Gastroesophageal sphincter (tissue), 4 donors: ENCODE results near the gene CNNM4. TPM values are rescaled to one million over a fixed set of nuclear protein-coding genes. Genes with fewer than 3 reads are reported as not detected.
A peak's percentile ranks its signal among the peaks of the same experiment; 100 is the strongest.
"Not testable (repeated sequence)": the region's sequence is repeated elsewhere in the genome, so short reads cannot be mapped to it uniquely, and the experiment has no call there.

Source experiments
- ATAC-seq: fragments of 150-250 bp; one replicate; pipeline ENCODE4 v1.9.1; 2016; ENCODE audit warnings: mild to moderate bottlenecking, moderate library complexity
- H3K27ac ChIP-seq, 4 donors: fragments of 200-600 bp; sonication (generic) in 3 of 4; 1 replicate in 3 of 4; 2 replicates in 1 of 4; pipeline ENCODE4 v1.5.1; 2016 to 2019
- H3K27me3 ChIP-seq: fragments of 200-600 bp; sonication (generic); one replicate; pipeline ENCODE4 v1.5.1; 2019
- H3K36me3 ChIP-seq, 2 donors: fragments of 200-600 bp; sonication (generic); one replicate each; pipeline ENCODE4 v1.5.1; 2019; ENCODE audit warnings: control low read depth in 1 of 2
- H3K4me1 ChIP-seq, 3 donors: fragments of 200-600 bp; sonication (generic); 1 replicate in 2 of 3; 2 replicates in 1 of 3; pipeline ENCODE4 v1.5.1; 2016 to 2019; ENCODE audit warnings: control low read depth in 2 of 3
- H3K4me3 ChIP-seq, 2 donors: fragments of 200-600 bp; sonication (generic); one replicate each; pipeline ENCODE4 v1.5.1; 2019; ENCODE audit warnings: mild to moderate bottlenecking in 1 of 2, moderate library complexity in 1 of 2
- H3K9me3 ChIP-seq, 3 donors: fragments of 200-600 bp; sonication (generic); one replicate each; pipeline ENCODE4 v1.5.1; 2017 to 2019; ENCODE audit warnings: control low read depth in 2 of 3
- EP300 ChIP-seq: sonication (generic); formaldehyde crosslinking; IDR thresholded peaks from one replicate; pipeline ENCODE4 v1.6.1; 2017; ENCODE audit warnings: antibody characterized with exemption, mild to moderate bottlenecking
- POLR2A ChIP-seq, 2 donors: fragments of 450-650 bp; IDR thresholded peaks; one replicate each; pipeline ENCODE4 v1.6.1; 2017; ENCODE audit warnings: antibody characterized with exemption in 2 of 2, mild to moderate bottlenecking in 2 of 2, moderate library complexity in 1 of 2
- POLR2AphosphoS5 ChIP-seq: sonication (generic); formaldehyde crosslinking; IDR thresholded peaks from one replicate; pipeline ENCODE4 v1.6.1; 2017; ENCODE audit warnings: antibody characterized with exemption
- WGBS, 2 donors: methylation state at CpG; one replicate each; pipeline ENCODE4 v1.1.5; 2018; ENCODE audit warnings: low coverage in 1 of 2; 5-methylcytosine and 5-hydroxymethylcytosine counted together
- total RNA-seq, 4 donors: library from RNA; depleted of rRNA; stranded (reverse); fragments of >200 nt; gene quantifications; one replicate each; pipeline ENCODE4 v1.1.0, GENCODE V29; 2016
- TF ChIP-seq, protein P1 (sequence below), 4 experiments: fragments of 200-600 bp in 2 of 4; fragments of 450-650 bp in 2 of 4; sonication (generic) in 1 of 4; IDR thresholded peaks; one replicate each; pipeline ENCODE4 v1.5.1; 2017 to 2019; ENCODE audit warnings: antibody characterized with exemption in 4 of 4, mild to moderate bottlenecking in 2 of 4, moderate library complexity in 2 of 4

CNNM4 gene
- total RNA-seq, 4 donors from 2014 or later, result 2.7 to 6.1 (median 5.5) TPM

DNA sequence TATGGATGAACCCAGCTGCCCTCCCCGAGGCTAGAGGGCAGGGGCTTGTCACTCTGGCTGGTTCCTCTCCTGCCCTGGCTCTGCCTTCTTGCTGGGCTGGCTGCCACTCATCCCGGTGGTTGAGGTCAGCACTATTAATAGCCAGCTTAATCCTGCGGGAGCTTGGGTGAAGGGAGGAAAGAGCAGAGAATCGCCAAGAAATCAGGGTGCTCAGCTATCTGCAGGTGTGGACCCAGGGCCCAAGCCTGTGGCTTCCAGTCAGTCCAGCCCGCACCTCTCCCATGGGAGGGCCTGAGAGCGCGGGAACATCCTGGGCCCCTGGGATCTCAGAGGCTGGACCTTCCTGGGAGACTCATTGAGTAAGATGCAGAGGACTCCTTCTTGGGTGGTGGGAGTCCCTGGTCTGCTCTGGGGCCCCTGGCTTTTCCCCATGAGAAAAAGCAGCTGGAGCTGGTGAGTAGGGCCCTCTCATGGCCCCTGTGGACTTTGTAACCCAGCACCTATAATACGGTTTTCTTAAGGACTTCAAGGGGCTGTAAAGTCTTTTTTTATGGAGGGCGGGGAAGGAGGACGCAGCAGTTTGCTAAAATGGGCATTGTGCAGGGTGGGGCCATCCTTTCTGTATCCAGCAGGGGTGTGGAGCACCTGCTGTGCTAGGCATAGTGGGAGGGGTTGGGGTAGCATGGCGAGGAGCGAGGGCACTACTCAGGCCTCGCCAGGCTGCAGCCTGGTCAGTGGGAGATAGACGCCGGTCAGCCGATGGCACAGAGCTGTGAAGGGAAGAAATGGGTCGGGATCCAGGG, 27.9 kb downstream of the CNNM4 start:
- Histone ChIP-seq H3K27ac (peak overlapping the region in 3 of 4 donors; percentile 59 to 71 (median 67)), H3K9me3 (no peaks in the 10 kb centered on the region), H3K36me3 (no peaks in the 10 kb centered on the region), H3K27me3 (no peaks in the 10 kb centered on the region), H3K4me1 (peaks cover 0 to 45% (median 15%) of the 10 kb centered on the region in 3 donors), H3K4me3 (no peak overlapping the region)
- 75 to 80% methylated on average over 2 to 4 of the region's 17 CpGs for WGBS, 2 donors
- no peak for TF ChIP-seq POLR2A (IDR thresholded peaks at IDR 0.05)
- TF ChIP-seq EP300, result no peak
- ATAC-seq, result peak; percentile 69

DNA sequence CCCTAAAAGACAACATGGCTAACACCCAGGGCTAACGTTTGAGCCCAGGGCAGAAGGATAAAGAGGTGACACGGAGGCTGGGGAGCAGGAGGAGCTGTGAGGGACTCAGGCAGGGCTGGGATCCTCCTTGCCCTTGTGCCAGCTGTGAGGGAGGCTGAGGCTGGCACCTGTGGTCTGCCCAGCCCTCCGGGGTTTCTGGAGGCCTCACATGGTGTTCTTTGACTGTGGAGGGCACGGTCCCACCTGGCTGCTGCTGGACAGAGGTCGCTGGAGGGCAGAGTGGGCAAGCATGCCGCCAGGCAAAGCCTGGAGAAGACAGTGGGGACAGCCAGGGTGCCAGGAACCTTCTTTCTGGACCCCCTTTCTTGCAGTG, 28.5 kb downstream of the CNNM4 start:
- Histone ChIP-seq H3K4me1 (peaks cover 0 to 45% (median 15%) of the 10 kb centered on the region in 3 donors), H3K27ac (peak overlapping the region in 2 of 4 donors; percentile 67 to 71), H3K36me3 (no peaks in the 10 kb centered on the region), H3K9me3 (no peaks in the 10 kb centered on the region), H3K27me3 (no peaks in the 10 kb centered on the region), H3K4me3 (no peak overlapping the region)
- no peak for TF ChIP-seq POLR2AphosphoS5
- no peak for TF ChIP-seq EP300
- no peak for TF ChIP-seq POLR2A (IDR thresholded peaks at IDR 0.05)
- TF ChIP-seq, protein P1, sequence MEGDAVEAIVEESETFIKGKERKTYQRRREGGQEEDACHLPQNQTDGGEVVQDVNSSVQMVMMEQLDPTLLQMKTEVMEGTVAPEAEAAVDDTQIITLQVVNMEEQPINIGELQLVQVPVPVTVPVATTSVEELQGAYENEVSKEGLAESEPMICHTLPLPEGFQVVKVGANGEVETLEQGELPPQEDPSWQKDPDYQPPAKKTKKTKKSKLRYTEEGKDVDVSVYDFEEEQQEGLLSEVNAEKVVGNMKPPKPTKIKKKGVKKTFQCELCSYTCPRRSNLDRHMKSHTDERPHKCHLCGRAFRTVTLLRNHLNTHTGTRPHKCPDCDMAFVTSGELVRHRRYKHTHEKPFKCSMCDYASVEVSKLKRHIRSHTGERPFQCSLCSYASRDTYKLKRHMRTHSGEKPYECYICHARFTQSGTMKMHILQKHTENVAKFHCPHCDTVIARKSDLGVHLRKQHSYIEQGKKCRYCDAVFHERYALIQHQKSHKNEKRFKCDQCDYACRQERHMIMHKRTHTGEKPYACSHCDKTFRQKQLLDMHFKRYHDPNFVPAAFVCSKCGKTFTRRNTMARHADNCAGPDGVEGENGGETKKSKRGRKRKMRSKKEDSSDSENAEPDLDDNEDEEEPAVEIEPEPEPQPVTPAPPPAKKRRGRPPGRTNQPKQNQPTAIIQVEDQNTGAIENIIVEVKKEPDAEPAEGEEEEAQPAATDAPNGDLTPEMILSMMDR (IDR thresholded peaks at IDR 0.05), result no peak
- no peak for ATAC-seq
- 0 to 100% methylated on average over 1 of the region's 6 CpGs for WGBS, 2 donors

DNA sequence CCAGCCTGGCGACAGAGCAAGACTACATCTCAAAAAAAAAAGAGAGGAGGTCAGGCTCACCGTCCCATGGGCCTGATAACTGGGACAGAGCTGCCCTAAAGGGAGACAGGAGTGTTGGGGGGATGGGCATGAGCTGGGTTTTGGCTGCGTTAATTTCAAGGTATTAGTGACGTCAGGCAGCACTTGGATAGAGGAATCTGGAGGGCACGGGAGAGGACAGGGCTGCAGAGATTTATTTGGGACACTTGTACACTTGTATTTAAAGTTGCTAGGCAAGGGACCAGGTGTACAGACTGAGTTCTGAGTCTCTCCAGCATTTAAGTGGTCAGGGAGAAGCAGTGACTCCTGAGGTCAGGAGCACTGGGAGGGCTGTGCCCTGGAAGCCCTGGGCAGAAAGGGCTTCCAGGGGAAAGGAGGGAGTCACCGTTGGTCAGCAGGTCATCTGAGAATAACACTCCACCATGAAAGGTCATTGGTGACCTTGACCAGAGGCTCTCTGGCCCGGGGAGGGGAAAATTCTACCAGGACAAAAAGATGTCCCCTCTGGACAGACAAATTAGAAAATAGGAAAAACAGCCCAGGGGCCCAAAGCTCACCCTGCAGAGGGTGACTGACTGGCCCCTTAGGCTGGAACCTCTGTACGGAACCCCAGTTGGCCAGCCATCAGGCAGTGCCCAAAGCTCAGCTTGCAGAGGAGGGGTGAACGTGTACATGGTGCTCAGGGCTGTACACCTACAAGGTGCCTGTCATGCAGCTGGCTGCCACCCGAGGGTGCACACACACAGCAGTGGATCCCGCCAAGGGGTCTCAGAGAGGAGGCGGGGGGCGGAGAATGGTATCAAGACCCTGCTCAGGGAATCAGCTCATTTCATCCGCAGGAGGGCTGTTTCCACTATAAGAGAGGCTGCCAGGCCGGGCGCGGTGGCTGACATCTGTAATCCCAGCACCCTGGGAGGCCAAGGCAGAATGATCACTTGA, 32.4 kb downstream of the CNNM4 start:
- H3K4me3 ChIP-seq, result no peak overlapping the region
- no peak for ATAC-seq
- no peaks in the 10 kb centered on the region for H3K9me3 ChIP-seq
- no peak overlapping the region for H3K27ac ChIP-seq
- H3K36me3 ChIP-seq, result peaks cover 0 to 13% of the 10 kb centered on the region in 2 donors
- no peaks in the 10 kb centered on the region for H3K27me3 ChIP-seq
- no peak for TF ChIP-seq EP300
- no peak for TF ChIP-seq POLR2AphosphoS5
- no peak for TF ChIP-seq POLR2A (IDR thresholded peaks at IDR 0.05)
- TF ChIP-seq, protein P1 (IDR thresholded peaks at IDR 0.05), result no peak
- peaks cover 0 to 23% (median 8%) of the 10 kb centered on the region in 3 donors for H3K4me1 ChIP-seq
- WGBS, 2 donors, result 62 to 85% methylated on average over 2 to 13 of the region's 17 CpGs

DNA sequence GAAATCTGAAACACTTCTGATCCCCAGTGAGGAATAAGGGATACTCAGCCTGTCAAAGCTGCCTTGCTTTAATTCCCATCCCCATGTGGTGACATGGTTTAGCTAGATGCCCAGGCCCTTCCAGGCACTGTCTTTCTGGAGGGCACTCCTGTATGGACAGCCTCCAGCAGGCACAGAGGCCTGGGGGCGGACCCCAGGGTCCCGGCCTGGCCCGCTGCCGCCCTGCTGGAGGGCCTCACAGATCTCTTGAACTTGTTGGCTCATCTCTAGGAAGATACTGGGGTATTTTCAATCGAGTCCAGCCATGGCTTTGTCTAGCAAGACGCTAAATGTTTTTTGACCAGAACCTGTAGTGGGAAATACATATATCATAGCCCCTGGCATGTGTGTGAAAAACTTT, 34.4 kb downstream of the CNNM4 start:
- H3K27ac ChIP-seq, result no peak overlapping the region
- H3K4me3 ChIP-seq, result no peak overlapping the region
- H3K36me3 ChIP-seq, result peaks cover 0 to 33% of the 10 kb centered on the region in 2 donors
- no peak for TF ChIP-seq POLR2AphosphoS5
- no peak for TF ChIP-seq EP300
- TF ChIP-seq, protein P1 (IDR thresholded peaks at IDR 0.05), result no peak
- TF ChIP-seq POLR2A (IDR thresholded peaks at IDR 0.05), result no peak
- no peak for ATAC-seq
- WGBS, 2 donors, result 100% methylated on average over 5 of the region's 6 CpGs; no CpG with 5 or more reads in 1 of the 2 donors
- H3K9me3 ChIP-seq, result no peaks in the 10 kb centered on the region
- H3K27me3 ChIP-seq, result no peaks in the 10 kb centered on the region
- H3K4me1 ChIP-seq, result peaks cover 0 to 10% (median 0%) of the 10 kb centered on the region in 3 donors

DNA sequence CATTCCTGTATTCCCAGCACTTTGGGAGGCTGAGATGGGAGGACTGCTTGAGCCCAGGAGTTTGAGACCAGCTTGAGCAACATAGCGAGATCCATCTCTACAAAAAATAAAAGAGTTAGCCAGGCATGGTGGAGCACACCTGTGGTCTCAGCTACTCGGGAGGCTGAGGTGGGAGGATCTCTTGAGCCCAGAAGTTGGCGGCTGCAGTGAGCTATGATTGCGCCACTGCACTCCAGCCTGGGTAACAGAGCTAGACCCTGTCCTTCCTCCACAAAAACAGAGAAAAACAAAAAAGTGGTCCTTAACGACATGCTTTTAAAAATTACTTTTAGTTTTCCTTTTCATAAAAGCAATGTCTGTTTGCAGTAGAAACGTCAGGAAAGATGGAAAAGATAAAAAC, 35.8 kb downstream of the CNNM4 start:
- not testable (repeated sequence) for H3K4me3 ChIP-seq, ATAC-seq, H3K27me3 ChIP-seq, H3K9me3 ChIP-seq, H3K27ac ChIP-seq
- Histone ChIP-seq H3K4me1 (peaks cover 0 to 19% (median 0%) of the 10 kb centered on the region in 3 donors), H3K36me3 (peaks cover 0 to 35% of the 10 kb centered on the region in 2 donors)
- 87 to 90% methylated on average over 2 to 3 of the region's 6 CpGs for WGBS, 2 donors
